Endodermal cell (in vitro differentiated cells): Measurements from ENCODE around the gene C22orf23. TPM values are rescaled to one million over a fixed set of nuclear protein-coding genes. Genes with fewer than 3 reads are reported as not detected.
A peak's percentile ranks its signal among the peaks of the same experiment; 100 is the strongest.

Experiments
- DNase-seq: peaks from one replicate; pipeline ENCODE4 v3.0.0-alpha.2; 2017
- H3K27ac ChIP-seq: 2 replicates; pipeline ENCODE4 v1.5.1; 2013; ENCODE audit warnings: mild to moderate bottlenecking, low read depth, low read length, moderate library complexity
- H3K27me3 ChIP-seq: 2 replicates; pipeline ENCODE4 v1.6.1; 2013; ENCODE audit warnings: mild to moderate bottlenecking, low read length, moderate library complexity; ENCODE audit not compliant: insufficient read depth, control insufficient read depth, poor library complexity, severe bottlenecking
- H3K36me3 ChIP-seq: 2 replicates; pipeline ENCODE4 v1.7.0; 2013; ENCODE audit warnings: mild to moderate bottlenecking, low read length, moderate library complexity; ENCODE audit not compliant: control insufficient read depth, insufficient read depth
- H3K4me1 ChIP-seq: one replicate; pipeline ENCODE4 v1.7.0; 2013; ENCODE audit warnings: low read length; ENCODE audit not compliant: control insufficient read depth, insufficient read depth
- H3K4me3 ChIP-seq: 2 replicates; pipeline ENCODE4 v1.5.1; 2013; ENCODE audit warnings: mild to moderate bottlenecking, low read length, moderate library complexity
- H3K9ac ChIP-seq: 2 replicates; pipeline ENCODE4 v1.6.1; 2013; ENCODE audit warnings: mild to moderate bottlenecking, low read length, moderate library complexity; ENCODE audit not compliant: poor library complexity, severe bottlenecking; ENCODE audit errors: extremely low read depth
- H3K9me3 ChIP-seq: 2 replicates; pipeline ENCODE4 v1.6.1; 2013; ENCODE audit warnings: mild to moderate bottlenecking, low read length, moderate library complexity; ENCODE audit not compliant: control insufficient read depth
- H3K27ac Mint-ChIP-seq: 2 replicates; pipeline ENCODE4 v1.8.0; 2020; ENCODE audit warnings: mixed read lengths
- H3K27me3 Mint-ChIP-seq: 2 replicates; pipeline ENCODE4 v1.8.0; 2021; ENCODE audit warnings: mild to moderate bottlenecking, mixed read lengths; ENCODE audit not compliant: insufficient read depth
- H3K36me3 Mint-ChIP-seq: 2 replicates; pipeline ENCODE4 v1.8.0; 2020; ENCODE audit warnings: low read depth, mixed read lengths
- H3K4me1 Mint-ChIP-seq: 2 replicates; pipeline ENCODE4 v1.8.0; 2020; ENCODE audit warnings: mixed read lengths
- H3K4me3 Mint-ChIP-seq: 2 replicates; pipeline ENCODE4 v1.8.0; 2020; ENCODE audit warnings: mild to moderate bottlenecking, moderate library complexity, mixed read lengths
- H3K9me3 Mint-ChIP-seq: 2 replicates; pipeline ENCODE4 v1.8.0; 2020; ENCODE audit warnings: mild to moderate bottlenecking, mixed read lengths
- CTCF ChIP-seq: fragments of 200-600 bp; sonication (generic); conservative IDR thresholded peaks from 2 replicates; pipeline ENCODE4 v1.5.0; 2021; ENCODE audit warnings: antibody characterized with exemption, mild to moderate bottlenecking
- WGBS, 2 experiments: methylation state at CpG; one replicate each; pipeline versions ENCODE4 v1.1.5 to v1.1.7; 2013; ENCODE audit warnings: missing lambda C conversion rate in 2 of 2, mixed read lengths in 1 of 2; ENCODE audit not compliant: insufficient coverage in 1 of 2, insufficient read length in 1 of 2; 5-methylcytosine and 5-hydroxymethylcytosine counted together
- total RNA-seq, 2 donors: library from RNA; stranded (reverse); fragmentation: NEBNext Ultra II Directional in 1 of 2; extraction: Animal tissue kit (Norgen Biotek cat#: 25700) in 1 of 2; gene quantifications; 2 replicates in 1 of 2; 3 replicates in 1 of 2; pipeline ENCODE4 v1.2.1, GENCODE V29; 2021

The C22orf23 gene
- total RNA-seq, 2 donors from 2014 or later, result 0.29 to 0.44 TPM

DNA sequence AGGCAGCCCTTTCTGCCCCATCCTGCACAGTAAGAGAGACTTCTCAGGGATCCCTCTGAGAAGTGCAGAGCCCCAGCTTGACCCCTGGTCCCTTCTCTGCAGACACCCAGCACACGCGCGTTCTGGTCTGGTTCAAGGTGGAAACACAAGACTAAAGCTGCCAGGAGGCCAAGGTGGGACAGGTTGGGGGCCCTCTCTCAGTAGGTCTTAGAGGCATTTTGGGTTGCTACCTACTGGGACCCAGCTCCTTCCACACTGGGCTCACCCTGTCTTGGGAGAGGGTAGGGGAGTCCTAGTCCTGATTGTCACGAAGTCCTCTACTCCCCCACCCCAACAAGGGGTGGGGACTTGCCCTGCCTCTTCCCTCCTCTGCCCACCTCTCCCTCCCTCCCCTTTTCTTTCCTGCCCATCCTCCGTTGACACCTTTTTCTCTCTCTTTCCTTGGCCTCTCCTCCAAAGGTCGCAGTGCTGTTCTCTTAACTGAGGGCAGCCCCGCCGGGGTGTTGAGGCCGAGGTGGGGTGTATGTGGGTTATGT, 31.7 kb upstream of the C22orf23 start:
- no peaks in the 10 kb centered on the region for H3K9me3 Mint-ChIP-seq
- peak overlapping the region; percentile 61 for H3K27ac Mint-ChIP-seq
- peak overlapping the region; percentile 70 for H3K4me3 Mint-ChIP-seq
- peaks cover 6% of the 10 kb centered on the region for H3K27me3 Mint-ChIP-seq
- H3K4me1 Mint-ChIP-seq, result peaks cover 35% of the 10 kb centered on the region
- Histone ChIP-seq H3K36me3 (no peaks in the 10 kb centered on the region), H3K27ac (no peak overlapping the region), H3K27me3 (no peaks in the 10 kb centered on the region), H3K9ac (no peak overlapping the region), H3K4me1 (peaks cover 8% of the 10 kb centered on the region), H3K9me3 (no peaks in the 10 kb centered on the region), H3K4me3 (peak overlapping the region; percentile 73)
- no peak for TF ChIP-seq CTCF
- peak; percentile 51 for DNase-seq
- peaks cover 9% of the 10 kb centered on the region for H3K36me3 Mint-ChIP-seq
- WGBS, 2 experiments, result 86 to 96% methylated on average over 3 to 9 of the region's 9 CpGs

DNA sequence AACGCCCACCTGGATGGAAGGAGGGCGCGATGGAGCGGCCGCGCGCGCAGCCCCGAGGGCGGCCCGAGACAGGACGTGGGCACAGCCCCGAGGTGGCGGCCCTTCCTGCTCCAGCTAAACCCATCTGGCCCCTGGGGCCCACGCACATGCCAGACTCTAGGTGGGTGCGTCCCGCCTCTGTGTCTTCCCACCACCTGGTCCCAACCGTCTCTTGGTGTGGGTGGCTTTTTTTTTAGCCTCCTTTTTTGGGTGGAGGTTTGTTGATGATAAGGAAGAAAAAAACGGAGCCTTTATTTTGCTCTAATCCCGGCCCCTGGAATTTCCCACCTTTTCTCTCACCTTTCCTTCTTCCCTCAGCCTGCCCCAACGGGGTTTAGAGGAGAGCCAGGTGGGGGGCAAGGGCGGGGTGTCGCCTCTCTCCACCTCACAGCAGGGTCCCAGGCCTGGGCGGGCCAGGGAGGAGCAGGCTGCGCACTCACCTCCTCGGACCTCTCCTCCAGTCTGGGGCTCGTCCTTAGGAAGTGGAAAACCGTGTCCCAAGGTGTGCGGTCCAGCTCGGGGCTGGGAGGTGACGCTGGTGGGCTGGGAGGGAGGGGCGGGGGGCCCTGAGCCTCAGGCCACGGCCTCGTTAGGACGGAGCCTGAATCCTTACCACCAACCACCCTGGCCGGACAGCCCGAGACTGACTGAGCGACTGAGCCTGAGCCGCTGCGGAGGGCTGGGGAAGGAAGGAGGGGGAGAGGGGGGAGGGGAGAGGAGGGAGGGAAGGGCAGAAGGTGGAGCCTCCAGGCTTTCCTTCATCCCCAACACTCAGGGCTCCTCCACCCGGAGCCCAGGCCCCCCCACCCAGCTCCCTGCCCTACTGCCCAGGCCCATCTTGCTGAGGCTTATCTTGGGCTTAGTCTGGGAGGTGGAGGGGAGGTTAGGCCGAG, 30.7 kb upstream of the C22orf23 start, which contains the start of gene SOX10:
SOX10 (minus strand) TSS at position 696 of the 932 bp plus-strand sequence. CDS start 771 bp downstream, outside the sequence.
- Mint-ChIP-seq H3K9me3 (no peaks in the 10 kb centered on the region), H3K4me1 (peaks cover 43% of the 10 kb centered on the region), H3K27ac (peak within 1 kb of the TSS; percentile 94), H3K36me3 (peaks cover 11% of the 10 kb centered on the region), H3K4me3 (peak within 1 kb of the TSS; percentile 70), H3K27me3 (peaks cover 6% of the 10 kb centered on the region)
- Histone ChIP-seq H3K4me1 (peaks cover 14% of the 10 kb centered on the region), H3K27ac (no peak within 1 kb of the TSS), H3K9ac (peak within 1 kb of the TSS; percentile 34), H3K36me3 (no peaks in the 10 kb centered on the region), H3K9me3 (no peaks in the 10 kb centered on the region), H3K4me3 (peak within 1 kb of the TSS; percentile 73), H3K27me3 (no peaks in the 10 kb centered on the region)
- WGBS, 2 experiments, result 9 to 39% methylated on average over 2 to 34 of the region's 42 CpGs
- peak; percentile 95 for DNase-seq
- no peak for TF ChIP-seq CTCF

- H3K36me3 Mint-ChIP-seq, result peaks cover 15% of the 10 kb centered on the region
- peak overlapping the region; percentile 70 for H3K4me3 Mint-ChIP-seq
- peaks cover 43% of the 10 kb centered on the region for H3K4me1 Mint-ChIP-seq
- H3K36me3 ChIP-seq, result no peaks in the 10 kb centered on the region
- peak overlapping the region; percentile 25 for H3K9ac ChIP-seq
- peaks cover 14% of the 10 kb centered on the region for H3K4me1 ChIP-seq
- peak; percentile 94 for DNase-seq
- peak overlapping the region; percentile 80 for H3K27ac Mint-ChIP-seq
- peak; percentile 98 for TF ChIP-seq CTCF
- H3K9me3 ChIP-seq, result no peaks in the 10 kb centered on the region
- 24 to 37% methylated on average over 17 to 84 of the region's 84 CpGs for WGBS, 2 experiments
- peak overlapping the region; percentile 73 for H3K4me3 ChIP-seq
- no peaks in the 10 kb centered on the region for H3K9me3 Mint-ChIP-seq
- H3K27me3 ChIP-seq, result no peaks in the 10 kb centered on the region
- H3K27ac ChIP-seq, result no peak overlapping the region
- peaks cover 6% of the 10 kb centered on the region for H3K27me3 Mint-ChIP-seq
Observed at GRCh38 chr22:37982938-37983859, 29.8 kb upstream of the C22orf23 start.
